ENCODE measurements around the gene ADAMTSL5.
"Not testable (repeated sequence)": the region's sequence is repeated elsewhere in the genome, so short reads cannot be mapped to it uniquely, and the experiment has no call there.

Gene ADAMTSL5

GRCh38 chr19:1528596-1529429 lies 16.0 kb upstream of the ADAMTSL5 start:
- no peak for DNase-seq

GRCh38 chr19:1527650-1528309 lies 15.0 kb upstream of the ADAMTSL5 start:
- no peak for DNase-seq

- no peak for DNase-seq
Measured at GRCh38 chr19:1526979-1527649, 14.3 kb upstream of the ADAMTSL5 start.

- DNase-seq = no peak
Measured at GRCh38 chr19:1526066-1526778, 13.4 kb upstream of the ADAMTSL5 start.

- DNase-seq = no peak
Measured at GRCh38 chr19:1525343-1525742, 12.5 kb upstream of the ADAMTSL5 start.

GRCh38 chr19:1524972-1525325 lies 12.1 kb upstream of the ADAMTSL5 start:
- no peak for DNase-seq

GRCh38 chr19:1524287-1524971 lies 11.6 kb upstream of the ADAMTSL5 start:
- no peak for DNase-seq

GRCh38 chr19:1523412-1524286 lies 10.8 kb upstream of the ADAMTSL5 start, which contains the start of gene PLK5:
TSS of gene PLK5 (plus strand) at chr19:1524077. CDS start at chr19:1526997, 2,920 bp downstream.
- DNase-seq = no peak

- no peak for DNase-seq
Measured at GRCh38 chr19:1522838-1523237, 10.0 kb upstream of the ADAMTSL5 start.

- DNase-seq = no peak
Measured at GRCh38 chr19:1522061-1522460, 9.2 kb upstream of the ADAMTSL5 start.

- no peak for DNase-seq
Measured at GRCh38 chr19:1521636-1522035, 8.8 kb upstream of the ADAMTSL5 start.

- DNase-seq = no peak
Measured at GRCh38 chr19:1520203-1520780, 7.5 kb upstream of the ADAMTSL5 start.

- DNase-seq = not testable (repeated sequence)
Measured at GRCh38 chr19:1519802-1520201, 7.0 kb upstream of the ADAMTSL5 start.

GRCh38 chr19:1518471-1518870 lies 5.7 kb upstream of the ADAMTSL5 start:
- DNase-seq = no peak

GRCh38 chr19:1516395-1516753 lies 3.6 kb upstream of the ADAMTSL5 start:
- DNase-seq = no peak

GRCh38 chr19:1514986-1515721 lies 2.3 kb upstream of the ADAMTSL5 start:
- DNase-seq = no peak

- no peak for DNase-seq
Measured at GRCh38 chr19:1514295-1514661, 1.5 kb upstream of the ADAMTSL5 start.

GRCh38 chr19:1513499-1514294 lies 878 bp upstream of the ADAMTSL5 start:
- peak; percentile 51 to 74 for DNase-seq

Data from CD4-positive, alpha-beta T cell treated with Interferon alpha-2 for 1 hour (primary cell).